ENCODE data around the gene PLEKHG2. TPM values are rescaled to one million over a fixed set of nuclear protein-coding genes. Genes with fewer than 3 reads are reported as not detected.

Gene PLEKHG2
- total and polyA plus RNA-seq, 11 donors = 8.9 to 38.5 (median 13.3) TPM

DNA sequence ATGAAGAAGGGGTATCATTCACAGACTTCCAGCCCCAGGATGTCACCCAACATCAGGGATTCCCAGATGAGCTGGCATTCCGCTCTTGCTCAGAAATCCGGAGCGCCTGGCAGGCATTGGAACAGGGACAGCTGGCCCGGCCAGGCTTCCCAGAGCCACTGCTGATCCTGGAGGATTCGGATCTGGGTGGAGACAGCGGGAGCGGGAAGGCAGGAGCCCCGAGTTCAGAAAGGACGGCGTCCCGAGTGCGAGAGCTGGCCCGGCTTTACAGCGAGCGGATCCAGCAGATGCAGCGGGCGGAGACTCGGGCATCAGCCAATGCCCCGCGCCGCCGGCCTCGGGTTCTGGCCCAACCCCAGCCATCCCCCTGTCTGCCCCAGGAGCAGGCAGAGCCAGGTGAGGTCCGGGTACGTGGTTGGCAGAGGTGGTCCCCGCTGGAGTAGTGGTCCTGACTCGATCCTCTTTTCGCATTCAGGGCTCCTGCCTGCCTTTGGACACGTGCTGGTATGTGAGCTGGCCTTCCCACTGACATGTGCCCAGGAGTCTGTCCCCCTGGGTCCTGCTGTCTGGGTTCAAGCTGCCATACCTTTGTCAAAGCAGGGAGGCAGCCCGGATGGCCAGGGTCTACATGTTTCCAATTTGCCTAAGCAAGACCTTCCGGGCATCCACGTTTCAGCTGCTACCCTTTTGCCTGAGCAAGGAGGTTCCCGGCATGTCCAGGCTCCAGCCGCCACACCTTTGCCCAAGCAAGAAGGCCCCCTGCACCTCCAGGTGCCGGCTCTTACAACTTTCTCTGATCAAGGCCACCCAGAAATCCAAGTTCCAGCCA lies 11.0 kb downstream of the PLEKHG2 start:
- WGBS, 4 donors = 88 to 90% (median 89%) methylated on average over 22 to 35 of the region's 35 CpGs
- no peaks in the 10 kb centered on the region for H3K9me3 ChIP-seq
- H3K4me3 ChIP-seq = no peak overlapping the region
- peaks cover 1 to 10% (median 6%) of the 10 kb centered on the region in 12 donors for H3K4me1 ChIP-seq
- DNase-seq = peak in 1 of 5 donors; percentile 53
- H3K27me3 ChIP-seq = no peaks in the 10 kb centered on the region
- ATAC-seq = no peak
- intact Hi-C loops (cut with DNase I) = no loop called here
- peaks cover 0 to 65% (median 44%) of the 10 kb centered on the region in 9 donors for H3K36me3 ChIP-seq
- TF ChIP-seq, protein P1, sequence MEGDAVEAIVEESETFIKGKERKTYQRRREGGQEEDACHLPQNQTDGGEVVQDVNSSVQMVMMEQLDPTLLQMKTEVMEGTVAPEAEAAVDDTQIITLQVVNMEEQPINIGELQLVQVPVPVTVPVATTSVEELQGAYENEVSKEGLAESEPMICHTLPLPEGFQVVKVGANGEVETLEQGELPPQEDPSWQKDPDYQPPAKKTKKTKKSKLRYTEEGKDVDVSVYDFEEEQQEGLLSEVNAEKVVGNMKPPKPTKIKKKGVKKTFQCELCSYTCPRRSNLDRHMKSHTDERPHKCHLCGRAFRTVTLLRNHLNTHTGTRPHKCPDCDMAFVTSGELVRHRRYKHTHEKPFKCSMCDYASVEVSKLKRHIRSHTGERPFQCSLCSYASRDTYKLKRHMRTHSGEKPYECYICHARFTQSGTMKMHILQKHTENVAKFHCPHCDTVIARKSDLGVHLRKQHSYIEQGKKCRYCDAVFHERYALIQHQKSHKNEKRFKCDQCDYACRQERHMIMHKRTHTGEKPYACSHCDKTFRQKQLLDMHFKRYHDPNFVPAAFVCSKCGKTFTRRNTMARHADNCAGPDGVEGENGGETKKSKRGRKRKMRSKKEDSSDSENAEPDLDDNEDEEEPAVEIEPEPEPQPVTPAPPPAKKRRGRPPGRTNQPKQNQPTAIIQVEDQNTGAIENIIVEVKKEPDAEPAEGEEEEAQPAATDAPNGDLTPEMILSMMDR (IDR thresholded peaks at IDR 0.05) = no peak
- TF ChIP-seq POLR2A (IDR thresholded peaks at IDR 0.05) = no peak
- no peak overlapping the region for H3K27ac ChIP-seq

DNA sequence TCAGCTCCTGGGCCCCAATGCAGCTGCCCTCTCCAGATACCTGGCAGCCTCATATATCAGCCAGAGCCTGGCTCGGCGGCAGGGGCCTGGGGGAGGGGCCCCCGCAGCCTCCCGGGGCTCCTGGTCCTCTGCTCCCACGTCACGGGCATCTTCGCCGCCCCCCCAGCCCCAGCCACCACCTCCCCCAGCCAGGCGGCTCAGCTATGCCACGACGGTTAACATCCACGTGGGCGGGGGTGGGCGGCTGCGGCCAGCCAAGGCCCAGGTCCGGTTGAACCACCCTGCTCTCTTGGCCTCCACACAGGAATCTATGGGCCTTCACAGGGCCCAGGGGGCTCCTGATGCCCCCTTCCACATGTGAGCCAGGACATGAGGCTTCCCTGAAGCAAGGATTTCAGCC lies 12.5 kb downstream of the PLEKHG2 start:
- H3K27me3 ChIP-seq = no peaks in the 10 kb centered on the region
- intact Hi-C loops (cut with DNase I) = no loop called here
- H3K27ac ChIP-seq = no peak overlapping the region
- H3K9me3 ChIP-seq = no peaks in the 10 kb centered on the region
- no peak for ATAC-seq
- H3K4me1 ChIP-seq = peaks cover 9 to 21% (median 15%) of the 10 kb centered on the region in 12 donors
- peaks cover 0 to 50% (median 30%) of the 10 kb centered on the region in 9 donors for H3K36me3 ChIP-seq
- no peak overlapping the region for H3K4me3 ChIP-seq
- WGBS, 4 donors = 78 to 86% (median 82%) methylated on average over 15 to 16 of the region's 16 CpGs
- peak in 1 of 5 donors; percentile 49 for DNase-seq
- TF ChIP-seq POLR2A (IDR thresholded peaks at IDR 0.05) = no peak
- TF ChIP-seq, protein P1 (IDR thresholded peaks at IDR 0.05) = no peak

DNA sequence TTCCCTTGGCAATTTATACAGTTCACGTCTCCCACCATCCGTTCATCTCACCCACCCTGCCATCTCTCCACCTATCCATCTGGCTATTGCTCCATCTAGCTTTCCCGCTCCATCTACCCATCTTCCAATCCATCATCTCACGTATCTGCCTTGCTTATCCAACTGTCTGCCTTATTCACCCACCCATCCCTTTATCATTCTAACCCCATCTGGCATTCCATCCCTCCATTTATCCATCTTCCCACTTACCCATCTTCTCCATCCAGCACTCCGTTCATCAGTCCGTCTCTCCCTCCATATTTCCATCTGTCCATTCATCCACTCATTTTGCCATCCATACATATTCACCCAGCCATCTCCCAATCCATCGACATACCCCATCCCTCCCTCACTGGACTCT lies 13.3 kb downstream of the PLEKHG2 start:
- intact Hi-C loops (cut with DNase I) = no loop called here
- Histone ChIP-seq H3K27ac (no peak overlapping the region), H3K4me3 (no peak overlapping the region), H3K9me3 (no peaks in the 10 kb centered on the region), H3K27me3 (no peaks in the 10 kb centered on the region), H3K4me1 (peaks cover 9 to 22% (median 17%) of the 10 kb centered on the region in 12 donors), H3K36me3 (peaks cover 0 to 42% (median 22%) of the 10 kb centered on the region in 9 donors)
- TF ChIP-seq, protein P1 (IDR thresholded peaks at IDR 0.05) = no peak
- TF ChIP-seq POLR2A (IDR thresholded peaks at IDR 0.05) = no peak
- no peak for ATAC-seq
- no peak for DNase-seq
- WGBS, 4 donors = 85 to 95% (median 90%) methylated on average over 7 of the region's 7 CpGs

DNA sequence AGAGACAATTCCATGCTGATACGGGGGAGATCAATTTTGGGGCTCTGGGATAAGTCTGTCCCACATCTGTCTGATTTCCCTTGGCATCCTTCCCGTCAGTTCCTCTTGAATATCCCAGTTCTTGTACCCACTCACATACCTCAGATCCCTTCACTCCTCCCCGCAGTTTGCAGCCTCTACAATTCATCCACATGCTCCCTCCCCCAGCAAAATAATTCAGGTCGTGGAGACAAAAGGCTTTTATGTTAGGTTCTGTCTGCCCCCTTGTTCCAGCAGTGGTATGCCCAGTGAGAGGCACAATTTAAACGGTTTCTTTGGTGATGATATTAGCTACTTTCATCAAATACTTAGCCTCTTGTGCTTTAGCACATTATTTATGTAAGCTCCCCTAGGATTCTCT lies 13.7 kb downstream of the PLEKHG2 start:
- no peak for DNase-seq
- H3K36me3 ChIP-seq = peaks cover 0 to 38% (median 20%) of the 10 kb centered on the region in 9 donors
- H3K9me3 ChIP-seq = no peaks in the 10 kb centered on the region
- intact Hi-C loops (cut with DNase I) = no loop called here
- H3K27ac ChIP-seq = no peak overlapping the region
- H3K27me3 ChIP-seq = no peaks in the 10 kb centered on the region
- WGBS, 4 donors = 67 to 77% (median 70%) methylated on average over 5 of the region's 5 CpGs
- no peak for TF ChIP-seq POLR2A (IDR thresholded peaks at IDR 0.05)
- TF ChIP-seq, protein P1 (IDR thresholded peaks at IDR 0.05) = no peak
- peaks cover 9 to 24% (median 17%) of the 10 kb centered on the region in 12 donors for H3K4me1 ChIP-seq
- ATAC-seq = no peak
- H3K4me3 ChIP-seq = no peak overlapping the region
